GM19452 (cell line): ENCODE data around the gene APOD.

Source experiments
- ATAC-seq: cut with Tn5 transposase; IDR thresholded peaks from one replicate; pipeline ENCODE4 v1.9.1; 2021; ENCODE audit not compliant: unreplicated experiment

Gene APOD

GRCh38 chr3:195587824-195588223 is 4.1 kb upstream of the APOD start:
- ATAC-seq, result no peak

- ATAC-seq, result no peak
These were observed 3.7 kb upstream of the APOD start for GRCh38 chr3:195587406-195587805.

GRCh38 chr3:195584543-195584870 is 767 bp upstream of the APOD start:
- ATAC-seq, result no peak

GRCh38 chr3:195582947-195583346 is 793 bp downstream of the APOD start:
- ATAC-seq, result no peak

- ATAC-seq, result no peak
These were observed 2.8 kb downstream of the APOD start for GRCh38 chr3:195580744-195581443.

GRCh38 chr3:195579281-195579680 is 4.5 kb downstream of the APOD start:
- ATAC-seq, result no peak

GRCh38 chr3:195578565-195578964 is 5.2 kb downstream of the APOD start:
- ATAC-seq, result no peak

GRCh38 chr3:195577645-195578177 is 6.0 kb downstream of the APOD start:
- no peak for ATAC-seq

GRCh38 chr3:195574497-195575304 is 9.0 kb downstream of the APOD start:
- no peak for ATAC-seq

GRCh38 chr3:195573611-195574496 is 9.9 kb downstream of the APOD start:
- no peak for ATAC-seq

- ATAC-seq, result no peak
These were observed 12.4 kb downstream of the APOD start for GRCh38 chr3:195571361-195571760.

- ATAC-seq, result no peak
These were observed 12.8 kb downstream of the APOD start for GRCh38 chr3:195570912-195571311.

GRCh38 chr3:195570344-195570743 is 13.4 kb downstream of the APOD start:
- ATAC-seq, result no peak

- no peak for ATAC-seq
These were observed 15.1 kb downstream of the APOD start for GRCh38 chr3:195568630-195569029.

GRCh38 chr3:195566797-195567196 is 16.9 kb downstream of the APOD start:
- no peak for ATAC-seq

GRCh38 chr3:195565716-195566115 is 18.0 kb downstream of the APOD start:
- ATAC-seq, result no peak

GRCh38 chr3:195563317-195563716 is 20.4 kb downstream of the APOD start:
- ATAC-seq, result no peak

GRCh38 chr3:195559723-195560409 is 23.9 kb downstream of the APOD start:
- no peak for ATAC-seq

GRCh38 chr3:195558602-195559001 is 25.1 kb downstream of the APOD start:
- ATAC-seq, result no peak

- no peak for ATAC-seq
These were observed 26.4 kb downstream of the APOD start for GRCh38 chr3:195557322-195557721.

- ATAC-seq, result no peak
These were observed 27.4 kb downstream of the APOD start for GRCh38 chr3:195556390-195556789.
